ENCODE results near the gene KANSL3.
A peak's percentile ranks its signal among the peaks of the same experiment; 100 is the strongest.
"Not testable (repeated sequence)": the region's sequence is repeated elsewhere in the genome, so short reads cannot be mapped to it uniquely, and the experiment has no call there.

Gene KANSL3

DNA sequence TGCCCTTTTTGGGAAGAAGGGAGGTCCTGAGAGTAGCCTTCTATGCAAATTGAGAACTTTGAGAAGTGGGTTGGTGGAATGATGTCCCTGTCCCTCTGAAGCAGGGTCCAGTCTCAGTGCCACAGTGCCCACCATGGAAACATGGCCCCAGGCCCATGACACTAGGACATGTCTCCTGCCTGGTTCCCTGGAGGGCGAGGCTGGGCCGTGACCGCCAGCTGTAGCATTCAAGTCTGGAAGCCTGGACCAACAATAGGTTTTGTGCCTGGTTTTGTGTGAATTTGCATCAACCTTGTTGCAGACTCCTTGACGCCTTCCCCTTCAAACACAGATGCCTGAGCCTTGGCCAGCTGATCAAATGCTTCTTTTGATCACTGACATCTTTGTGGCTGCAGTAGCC lies 74.1 kb downstream of the KANSL3 start:
- DNase-seq (ENCODE audit: low read depth in 2 of 3, low spot score in 1 of 3) = no peak

DNA sequence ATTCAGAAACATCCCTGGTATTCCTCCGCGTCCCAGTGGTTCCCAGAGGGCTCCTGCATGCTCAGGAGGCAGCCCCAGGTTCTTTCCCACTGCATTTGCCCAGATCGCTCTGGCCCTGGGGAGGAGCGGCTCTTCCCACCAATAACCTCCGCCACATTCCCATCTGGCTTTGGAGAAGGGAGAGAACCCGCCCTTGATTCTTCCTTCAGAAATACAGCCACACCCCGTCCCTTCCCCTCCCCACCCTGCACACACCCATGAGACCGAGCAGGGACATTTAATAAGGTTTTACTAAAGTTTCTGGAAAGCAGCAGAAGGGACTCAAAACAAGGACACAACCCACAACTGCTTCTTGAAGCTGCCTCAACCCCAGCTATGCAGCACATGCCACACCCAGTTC lies 79.6 kb downstream of the KANSL3 start:
- no peak for DNase-seq (ENCODE audit: low read depth in 2 of 3, low spot score in 1 of 3)

DNA sequence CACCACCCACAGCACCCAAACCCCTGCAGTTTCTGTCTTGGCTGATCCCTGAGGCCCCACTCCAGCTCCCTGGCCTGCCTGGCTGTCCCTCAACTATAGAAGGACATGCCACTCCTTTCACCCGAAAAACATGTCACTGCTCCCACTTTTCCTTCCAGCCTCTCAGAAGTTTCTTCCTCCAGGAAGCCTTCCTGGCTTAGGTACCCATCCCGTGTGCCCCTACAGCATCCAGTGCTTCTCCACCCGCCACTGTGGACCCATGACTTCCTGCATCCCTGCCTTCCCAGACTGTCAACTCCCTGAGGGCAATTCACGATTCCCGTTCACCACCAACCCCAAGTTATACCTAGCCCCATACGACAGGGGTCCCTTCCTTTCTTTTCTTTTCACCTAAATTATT lies 80.1 kb downstream of the KANSL3 start:
- no peak for DNase-seq (ENCODE audit: low read depth in 2 of 3, low spot score in 1 of 3)

DNA sequence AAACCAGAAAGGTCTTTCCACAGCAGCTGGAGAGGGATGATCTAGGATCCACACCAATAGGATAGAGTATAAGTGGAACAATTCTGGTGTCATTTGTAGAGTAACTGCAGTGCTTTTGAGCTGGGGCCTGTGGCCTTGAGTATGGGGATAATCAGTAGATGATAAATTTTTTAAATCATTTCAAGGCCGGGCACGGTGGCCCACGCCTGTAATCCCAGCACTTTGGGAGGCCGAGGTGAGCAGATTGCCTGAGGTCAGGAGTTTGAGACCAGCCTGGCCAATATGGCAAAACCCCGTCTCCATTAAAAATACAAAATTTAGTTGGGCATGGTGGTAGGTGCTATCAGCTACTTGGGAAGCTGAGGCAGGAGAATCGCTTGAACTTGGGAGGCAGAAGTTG lies 80.7 kb downstream of the KANSL3 start:
- DNase-seq (ENCODE audit: low read depth in 2 of 3, low spot score in 1 of 3) = not testable (repeated sequence)

DNA sequence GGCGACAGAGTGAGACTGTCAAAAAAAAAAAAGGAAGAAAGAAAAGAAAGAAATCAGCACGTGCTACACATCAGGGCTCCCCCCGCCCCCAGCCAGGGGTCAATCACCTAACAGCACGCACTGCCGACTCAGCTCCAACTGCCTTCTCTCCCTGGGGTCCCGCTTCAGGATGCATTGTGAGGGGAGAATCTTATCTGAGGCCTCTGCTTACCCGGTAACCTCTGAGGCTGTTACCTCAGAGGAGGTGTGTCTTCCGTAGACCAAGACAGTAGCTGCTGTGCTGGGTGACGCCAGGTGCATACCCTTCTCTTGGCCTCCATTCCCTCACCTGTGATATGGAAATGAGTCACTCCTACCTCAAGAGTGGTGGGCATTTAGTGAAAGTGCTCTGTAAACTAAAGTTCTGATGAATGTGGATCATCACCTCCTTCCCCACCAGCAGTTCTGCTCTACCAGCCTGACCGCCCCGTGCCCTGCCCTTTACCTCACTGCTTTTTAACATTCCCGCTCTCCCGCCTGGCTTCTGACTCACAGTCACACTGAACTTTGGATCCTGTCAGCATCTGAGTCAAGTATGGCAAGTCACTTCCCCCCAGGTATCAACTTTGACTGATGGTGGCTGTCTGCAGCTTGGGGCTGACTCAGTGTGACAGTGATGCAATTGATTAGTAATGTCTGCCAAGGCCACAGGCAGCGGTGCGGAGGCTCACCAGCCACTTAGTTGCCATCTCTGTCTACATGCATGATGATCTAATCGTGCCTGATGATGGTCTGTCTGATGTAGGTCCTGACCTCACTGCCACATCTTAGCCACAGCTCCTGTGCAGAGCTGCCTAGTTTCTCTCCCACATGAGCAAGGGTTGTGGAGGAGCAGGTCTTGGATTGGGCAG lies 81.4 kb downstream of the KANSL3 start:
- peak in 2 of 3 donors; percentile 56 to 68 for DNase-seq (ENCODE audit: low read depth in 2 of 3, low spot score in 1 of 3)

DNA sequence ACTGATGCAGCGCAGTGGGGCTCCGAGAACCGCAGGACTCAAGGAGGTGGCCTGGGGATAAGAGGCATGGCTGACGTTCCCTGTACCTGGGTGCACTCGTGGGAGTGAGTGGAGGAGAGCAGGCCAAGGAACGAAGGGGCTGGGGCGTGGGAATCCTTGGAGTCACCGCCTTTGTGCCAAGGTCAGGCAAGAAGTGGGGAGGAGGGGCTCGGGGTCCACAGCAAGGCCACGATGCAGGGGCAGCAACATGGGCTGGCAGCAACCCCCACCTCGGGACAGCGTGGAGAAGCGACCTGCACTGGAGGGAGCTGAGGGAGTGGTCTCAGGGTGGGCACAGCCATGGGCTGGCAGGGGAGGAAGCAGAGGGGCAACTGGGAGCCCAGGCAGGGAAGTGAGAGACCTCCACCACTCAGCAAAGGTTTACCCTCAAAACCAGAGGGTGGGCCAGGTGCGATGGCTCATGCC lies 82.9 kb downstream of the KANSL3 start:
- DNase-seq (ENCODE audit: low read depth in 2 of 3, low spot score in 1 of 3) = no peak

DNA sequence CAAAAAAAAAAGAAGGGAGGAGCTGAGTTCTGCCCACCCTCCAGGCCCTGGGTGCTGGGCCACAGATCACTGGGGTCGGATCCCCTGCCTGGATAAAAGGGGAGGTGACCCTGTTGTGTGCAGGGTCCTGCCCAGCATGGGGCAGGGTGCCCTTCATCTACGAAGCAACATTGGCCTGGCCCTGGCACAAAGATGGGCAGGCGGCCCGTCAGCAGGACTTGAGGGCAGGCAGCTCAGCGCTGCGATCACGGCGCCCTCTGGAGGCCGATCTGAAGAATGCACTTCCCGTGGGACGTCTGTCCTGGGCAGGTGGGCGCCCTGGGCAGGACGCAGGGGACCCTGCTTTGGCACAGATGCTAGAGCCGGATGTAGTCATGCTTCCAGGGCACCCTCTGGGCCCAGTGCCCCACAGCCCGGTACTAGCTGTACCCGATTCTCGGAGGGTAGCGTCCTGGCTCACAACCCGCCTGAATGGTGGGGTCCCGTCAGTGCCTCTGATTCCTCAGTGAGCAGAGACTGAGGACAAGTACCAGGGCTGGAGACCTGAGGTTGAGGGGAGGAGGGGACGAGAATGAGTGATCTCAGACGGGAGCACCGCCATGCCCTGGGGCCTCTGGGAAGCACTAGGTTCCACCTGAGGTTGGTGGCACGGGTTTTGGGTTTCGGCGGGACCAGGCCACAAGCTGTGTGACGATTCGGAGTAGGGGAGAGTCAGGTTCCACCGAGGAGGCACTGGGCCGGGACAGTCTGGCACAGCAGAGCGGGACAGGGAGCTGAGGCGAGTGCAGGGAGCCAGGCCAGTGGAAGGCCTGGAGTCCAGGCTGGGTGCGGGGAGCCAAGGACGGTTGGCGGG lies 83.6 kb downstream of the KANSL3 start:
- peak; percentile 43 to 56 (median 51) for DNase-seq (ENCODE audit: low read depth in 2 of 3, low spot score in 1 of 3)

DNA sequence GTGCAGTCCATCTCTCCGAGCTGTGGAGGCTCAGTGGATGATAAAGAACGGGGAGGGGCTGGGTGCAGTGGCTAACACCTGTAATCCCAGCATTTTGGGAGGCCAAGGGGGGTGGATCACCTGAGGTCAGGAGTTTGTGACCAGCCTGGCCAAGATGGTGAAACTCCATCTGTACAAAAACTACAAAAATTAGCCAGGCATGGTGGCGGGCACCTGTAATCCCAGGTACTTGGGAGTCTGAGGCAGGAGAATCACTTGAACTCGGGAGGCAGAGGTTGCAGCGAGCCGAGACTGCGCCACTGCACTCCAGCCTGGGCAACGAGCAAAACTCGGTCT lies 84.2 kb downstream of the KANSL3 start:
- DNase-seq (ENCODE audit: low read depth in 2 of 3, low spot score in 1 of 3) = not testable (repeated sequence)

DNA sequence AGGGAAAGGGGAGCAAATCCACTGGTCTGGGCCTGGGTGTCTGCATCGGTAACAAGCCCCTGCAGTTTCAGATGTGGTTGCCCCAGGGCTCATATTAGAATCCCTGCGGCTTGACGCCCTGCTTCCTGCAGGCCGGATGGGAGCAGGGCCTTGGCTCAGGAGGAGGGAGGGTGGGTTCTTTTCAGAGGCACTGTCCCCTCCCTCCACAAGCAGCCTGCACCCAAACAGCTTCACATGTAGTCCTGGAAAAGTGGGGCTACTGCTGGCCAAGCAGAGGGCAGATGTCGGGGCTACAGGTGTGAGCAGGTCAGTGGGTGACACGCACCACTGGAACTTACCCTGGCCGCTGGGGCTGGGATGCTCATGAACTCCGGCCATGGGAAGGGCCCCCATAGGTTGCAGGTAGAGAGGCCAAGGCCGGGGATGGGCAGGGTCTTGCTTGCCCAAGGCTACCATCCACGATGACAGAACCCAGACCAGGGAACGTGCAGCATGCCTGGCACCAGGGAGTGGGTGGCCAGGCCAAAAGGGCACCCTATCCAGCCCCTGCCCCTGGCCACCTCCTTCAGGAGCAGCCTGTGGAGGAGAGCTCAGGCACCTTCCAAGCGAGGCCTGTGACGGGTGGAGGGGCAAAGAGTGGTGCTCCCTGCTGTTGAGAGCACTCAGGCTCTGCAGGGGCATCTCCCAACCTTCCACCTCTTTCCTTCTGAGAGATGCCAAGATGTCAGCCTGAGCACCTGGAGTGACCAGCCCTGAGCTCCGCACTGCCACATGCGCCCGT lies 84.7 kb downstream of the KANSL3 start:
- DNase-seq (ENCODE audit: low read depth in 2 of 3, low spot score in 1 of 3) = no peak

DNA sequence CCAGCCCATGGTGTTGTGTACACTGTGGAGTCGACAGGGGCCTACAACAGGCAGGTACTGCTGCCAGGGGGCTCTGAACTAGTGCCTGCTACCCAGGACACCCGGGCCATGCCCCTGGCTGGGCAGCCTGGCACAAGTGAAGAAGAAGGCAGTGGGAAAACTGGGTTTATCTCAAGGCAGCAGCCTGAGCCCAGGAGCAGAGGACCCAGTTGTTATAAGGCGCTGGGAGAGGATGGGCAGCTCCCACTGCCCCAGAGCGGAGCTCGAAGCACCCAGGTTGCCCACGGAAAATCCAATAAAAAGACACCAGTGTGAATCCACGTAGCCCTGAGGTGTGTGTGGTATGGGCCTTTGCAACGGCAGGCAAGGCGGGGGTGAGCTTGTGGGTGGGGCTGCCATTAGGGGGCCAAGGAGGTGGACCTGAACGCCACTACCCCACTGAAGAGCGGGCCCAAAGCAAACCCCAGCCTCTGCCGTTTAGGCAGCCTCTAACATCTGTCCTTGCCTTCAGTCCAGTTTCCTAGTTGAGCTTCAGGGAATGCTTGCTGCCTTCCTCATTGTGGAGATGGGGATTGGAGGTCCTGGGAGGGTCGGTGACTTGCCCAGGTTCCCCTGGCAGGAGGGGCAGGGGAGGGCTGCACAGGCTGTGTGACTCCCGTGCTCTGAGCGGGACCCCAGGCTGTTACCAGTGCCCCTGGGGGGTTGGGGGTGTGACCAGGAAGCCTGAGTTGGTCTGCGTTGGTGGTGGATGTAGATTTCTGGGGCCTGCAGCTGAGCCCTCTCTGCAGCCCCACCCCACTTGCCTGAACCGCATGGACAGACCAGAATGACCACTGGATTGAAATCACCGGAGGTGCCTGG lies 85.6 kb downstream of the KANSL3 start:
- DNase-seq (ENCODE audit: low read depth in 2 of 3, low spot score in 1 of 3) = no peak

DNA sequence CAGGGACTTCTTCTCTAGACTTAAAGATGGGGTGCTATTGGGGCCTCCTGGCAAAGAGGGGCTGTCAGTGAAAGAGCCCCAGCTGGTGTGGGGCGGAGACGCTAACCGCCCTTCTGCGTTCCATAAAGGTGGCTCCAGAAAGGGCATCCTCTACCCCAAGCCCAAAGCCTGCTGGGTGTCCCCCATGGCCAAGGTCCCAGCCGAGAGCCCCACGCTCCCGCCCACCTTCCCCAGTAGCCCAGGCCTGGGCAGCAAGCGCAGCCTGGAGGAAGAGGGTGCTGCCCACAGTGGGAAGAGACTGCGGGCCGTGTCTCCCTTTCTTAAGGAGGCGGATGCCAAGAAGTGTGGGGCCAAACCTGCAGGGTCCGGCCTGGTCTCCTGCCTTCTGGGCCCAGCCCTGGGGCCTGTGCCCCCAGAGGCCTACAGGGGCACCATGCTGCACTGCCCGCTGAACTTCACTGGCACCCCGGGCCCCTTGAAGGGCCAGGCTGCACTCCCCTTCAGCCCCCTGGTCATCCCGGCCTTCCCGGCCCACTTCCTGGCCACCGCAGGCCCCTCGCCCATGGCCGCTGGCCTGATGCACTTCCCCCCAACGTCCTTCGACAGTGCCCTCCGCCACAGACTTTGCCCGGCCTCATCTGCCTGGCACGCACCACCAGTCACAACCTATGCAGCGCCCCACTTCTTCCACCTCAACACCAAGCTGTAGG lies 86.4 kb downstream of the KANSL3 start:
- no peak for DNase-seq (ENCODE audit: low read depth in 2 of 3, low spot score in 1 of 3)

DNA sequence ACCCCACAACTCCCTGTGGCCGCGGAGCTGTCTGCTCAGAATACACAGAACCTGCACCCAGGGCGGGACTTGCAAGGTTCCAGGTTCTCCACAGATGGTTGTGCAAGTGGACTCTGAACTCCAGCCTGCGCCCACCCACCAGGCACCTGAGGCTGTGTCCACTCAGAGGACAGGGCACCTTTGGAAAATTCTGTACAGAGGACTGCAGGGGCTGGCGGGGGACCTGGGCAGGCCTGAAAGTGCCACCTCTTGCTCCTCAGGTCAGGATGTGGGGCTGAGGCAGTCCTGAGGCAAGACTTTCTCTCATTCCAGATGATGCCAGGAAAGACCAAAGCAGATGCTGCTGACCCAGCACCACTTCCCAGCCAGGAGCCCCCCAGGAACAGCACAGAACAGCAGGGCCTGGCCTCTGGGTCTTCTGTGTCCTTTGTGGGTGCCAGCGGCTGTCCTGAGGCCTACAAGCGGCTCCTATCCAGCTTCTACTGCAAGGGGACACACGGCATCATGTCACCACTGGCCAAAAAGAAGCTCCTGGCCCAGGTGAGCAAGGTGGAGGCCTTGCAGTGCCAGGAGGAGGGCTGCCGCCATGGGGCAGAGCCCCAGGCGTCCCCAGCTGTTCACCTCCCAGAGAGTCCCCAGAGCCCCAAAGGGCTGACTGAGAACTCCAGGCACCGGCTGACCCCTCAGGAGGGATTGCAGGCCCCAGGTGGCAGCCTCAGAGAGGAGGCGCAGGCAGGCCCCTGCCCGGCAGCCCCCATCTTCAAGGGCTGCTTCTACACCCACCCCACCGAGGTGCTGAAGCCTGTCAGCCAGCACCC lies 87.1 kb downstream of the KANSL3 start:
- DNase-seq (ENCODE audit: low read depth in 2 of 3, low spot score in 1 of 3) = no peak

DNA sequence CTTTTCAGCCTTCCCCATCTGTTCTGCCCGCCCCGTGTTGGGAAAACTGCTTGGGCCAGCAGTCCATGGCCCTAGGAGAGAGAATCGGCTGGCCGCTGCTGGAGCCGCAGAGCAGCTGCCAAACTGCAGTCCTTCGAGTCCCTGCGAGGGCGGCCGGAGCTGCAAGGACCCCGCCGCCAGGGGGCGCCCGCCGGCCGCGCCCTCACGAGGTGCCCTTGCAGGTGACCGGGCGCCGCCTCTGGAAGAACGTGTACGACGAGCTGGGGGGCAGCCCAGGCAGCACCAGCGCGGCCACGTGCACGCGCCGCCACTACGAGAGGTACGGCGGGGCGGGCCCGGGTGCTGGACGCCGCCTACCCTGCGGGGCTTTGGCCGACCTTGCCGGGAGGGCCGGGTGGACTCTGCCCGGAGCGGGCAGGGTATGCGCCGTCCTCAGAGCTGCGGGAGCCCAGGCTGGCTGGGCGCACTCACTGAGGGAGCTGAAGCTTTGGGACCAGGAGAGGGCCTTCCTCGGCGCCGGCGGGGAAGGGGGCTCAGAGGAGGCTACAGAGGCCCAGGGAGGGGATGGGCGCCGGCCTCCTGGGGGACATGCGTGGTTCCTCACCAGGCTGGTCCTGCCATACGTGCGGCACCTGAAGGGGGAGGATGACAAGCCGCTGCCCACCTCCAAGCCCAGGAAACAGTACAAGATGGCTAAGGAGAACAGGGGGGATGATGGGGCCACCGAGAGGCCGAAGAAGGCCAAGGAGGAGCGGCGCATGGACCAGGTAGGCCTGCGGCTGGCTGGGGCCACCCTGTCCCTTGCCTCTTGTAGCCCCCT lies 87.9 kb downstream of the KANSL3 start:
- no peak for DNase-seq (ENCODE audit: low read depth in 2 of 3, low spot score in 1 of 3)

DNA sequence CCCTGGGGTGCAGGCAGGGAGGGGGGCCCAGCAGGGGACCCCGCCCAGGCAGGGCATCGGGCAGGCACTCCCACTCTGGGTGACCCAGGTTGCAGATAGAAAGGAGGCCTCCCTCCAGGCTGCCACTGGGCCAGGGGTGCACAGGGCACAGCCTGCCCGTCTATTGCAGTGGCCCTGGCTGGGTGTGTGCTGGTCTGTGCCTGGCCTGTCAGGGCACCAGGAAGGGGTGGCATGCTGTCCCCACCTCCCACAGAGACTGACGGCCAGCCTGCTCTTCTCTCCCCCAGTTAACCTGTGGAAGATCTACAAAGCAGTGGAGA lies 88.7 kb downstream of the KANSL3 start:
- no peak for DNase-seq (ENCODE audit: low read depth in 2 of 3, low spot score in 1 of 3)

DNA sequence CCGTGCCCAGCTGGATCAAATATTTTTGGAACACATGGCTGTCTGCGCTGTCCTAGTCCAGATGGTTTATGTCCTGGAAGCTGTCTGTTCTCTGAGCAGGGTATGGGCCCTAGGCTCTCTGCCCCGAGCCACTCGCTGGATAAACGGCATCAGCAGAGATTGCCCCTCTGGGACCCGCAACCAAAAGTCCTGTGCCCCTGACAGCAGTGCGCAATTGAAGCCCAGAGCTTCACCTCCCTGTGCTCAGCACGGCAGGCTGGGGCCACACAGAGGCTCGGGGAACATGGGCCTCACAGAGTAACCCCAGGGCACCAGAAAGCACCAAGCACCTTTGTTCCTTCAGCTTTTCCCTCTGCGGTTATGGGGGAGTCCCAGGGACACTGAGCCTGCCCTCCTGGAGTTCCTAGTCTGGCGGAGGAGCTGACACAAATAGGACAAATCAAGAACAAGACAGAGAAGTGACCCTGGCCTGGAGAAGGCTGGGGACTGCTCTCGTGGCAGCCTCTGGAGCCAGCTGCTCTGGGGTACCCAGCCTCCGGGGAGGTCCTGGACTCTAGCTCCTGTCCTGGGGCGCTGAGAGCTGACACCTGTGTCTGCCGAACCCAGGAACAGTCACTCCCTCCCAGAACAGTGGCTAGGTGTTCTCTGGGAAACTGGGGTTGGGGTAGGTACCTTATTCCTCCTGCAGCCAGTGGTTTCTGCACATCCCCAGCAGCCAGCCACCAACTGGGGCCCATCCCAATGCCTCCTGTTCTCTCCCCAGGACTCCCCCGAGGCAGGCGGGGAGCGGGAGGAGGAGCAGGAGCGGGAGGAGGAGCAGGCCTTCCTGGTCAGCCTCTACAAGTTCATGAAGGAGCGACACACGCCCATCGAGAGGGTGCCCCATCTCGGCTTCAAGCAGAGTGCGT lies 89.3 kb downstream of the KANSL3 start:
- no peak for DNase-seq (ENCODE audit: low read depth in 2 of 3, low spot score in 1 of 3)

DNA sequence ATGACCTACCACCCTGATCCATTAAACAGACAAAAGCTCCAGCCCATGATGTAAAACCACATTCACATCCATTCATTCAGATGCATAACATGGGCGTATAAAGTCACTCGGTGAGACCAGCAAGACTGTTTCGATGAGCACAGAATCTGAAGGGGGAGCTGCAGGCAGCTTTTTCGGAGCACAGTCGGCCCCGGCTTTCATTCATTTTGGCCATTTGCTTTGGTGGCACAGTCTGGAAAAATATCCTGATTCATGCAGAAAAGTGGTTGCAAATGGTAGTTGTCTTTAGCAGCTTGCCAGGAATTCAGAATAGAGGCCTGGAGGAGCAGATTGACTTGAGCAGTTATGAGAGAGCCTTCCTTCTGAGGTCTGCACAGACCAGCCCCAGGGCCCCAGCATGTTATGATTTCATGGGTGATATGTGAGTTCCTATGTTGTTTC lies 90.4 kb downstream of the KANSL3 start:
- no peak for DNase-seq (ENCODE audit: low read depth in 2 of 3, low spot score in 1 of 3)

DNA sequence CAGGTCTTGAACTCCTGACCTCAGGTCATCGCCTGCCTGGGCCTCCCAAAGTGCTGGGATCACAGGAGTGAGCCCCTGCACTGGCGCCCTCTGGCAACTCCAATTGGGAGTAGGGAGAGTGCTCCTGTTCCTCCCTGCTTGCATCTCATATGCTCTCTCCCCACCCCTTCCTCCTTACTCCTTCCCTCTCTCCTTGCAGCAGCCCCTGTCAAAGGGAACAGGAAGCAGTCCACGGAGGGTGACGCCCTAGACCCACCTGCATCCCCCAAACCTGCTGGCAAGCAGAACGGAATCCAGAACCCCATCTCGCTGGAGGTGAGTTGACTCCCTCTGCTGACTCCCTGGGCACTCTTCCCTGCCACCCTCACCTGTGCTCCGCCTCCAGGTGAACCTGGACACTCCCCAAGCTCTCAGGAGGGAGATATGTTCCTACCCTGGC lies 90.9 kb downstream of the KANSL3 start:
- DNase-seq (ENCODE audit: low read depth in 2 of 3, low spot score in 1 of 3) = no peak

Data from stimulated activated CD4-positive, alpha-beta T cell treated with anti-CD3 and anti-CD28 coated beads, Interleukin-12 subunit alpha, Interleukin-12 subunit beta, amount 100 ng/mL, for 48 hours (primary cell).